Retina (tissue), 1 donor: Measurements from ENCODE around the gene PLA2G4F.
"Not testable (repeated sequence)": the region's sequence is repeated elsewhere in the genome, so short reads cannot be mapped to it uniquely, and the experiment has no call there.

Experiments
- DNase-seq: peaks from one replicate; pipeline ENCODE4 v3.0.0-alpha.2; 2016

The PLA2G4F gene

GRCh38 chr15:42093966-42094365 lies 62.5 kb downstream of the PLA2G4F start:
- DNase-seq, result no peak

GRCh38 chr15:42092398-42093318 lies 63.8 kb downstream of the PLA2G4F start:
- no peak for DNase-seq

- not testable (repeated sequence) for DNase-seq
Measured at GRCh38 chr15:42091753-42092397, 64.6 kb downstream of the PLA2G4F start.

- DNase-seq, result no peak
Measured at GRCh38 chr15:42090781-42091180, 65.7 kb downstream of the PLA2G4F start.

GRCh38 chr15:42090370-42090769 lies 66.1 kb downstream of the PLA2G4F start:
- no peak for DNase-seq

GRCh38 chr15:42089942-42090341 lies 66.5 kb downstream of the PLA2G4F start:
- DNase-seq, result no peak
